Activated naive CD8-positive, alpha-beta T cell treated with anti-CD3 and anti-CD28 coated beads, Interleukin-2, amount 50 U/mL, for 24 hours (primary cell): ENCODE results near the gene DNAH8.
A peak's percentile ranks its signal among the peaks of the same experiment; 100 is the strongest.
"Not testable (repeated sequence)": the region's sequence is repeated elsewhere in the genome, so short reads cannot be mapped to it uniquely, and the experiment has no call there.

Experiments
- ATAC-seq: fragments of 150-1000 bp; cut with Tn5 transposase; one replicate; pipeline ENCODE4 v1.10.0; 2021
- DNase-seq: peaks from one replicate; pipeline ENCODE4 v3.0.0; 2021
- H3K27ac Mint-ChIP-seq: one replicate; pipeline ENCODE4 v1.8.0; 2021; ENCODE audit warnings: mild to moderate bottlenecking, mixed read lengths
- H3K27me3 Mint-ChIP-seq: one replicate; pipeline ENCODE4 v1.8.0; 2021; ENCODE audit warnings: mixed read lengths
- H3K36me3 Mint-ChIP-seq: one replicate; pipeline ENCODE4 v1.8.0; 2021; ENCODE audit warnings: low read depth, mixed read lengths
- H3K4me1 Mint-ChIP-seq: one replicate; pipeline ENCODE4 v1.8.0; 2021; ENCODE audit warnings: mixed read lengths
- H3K4me3 Mint-ChIP-seq: one replicate; pipeline ENCODE4 v1.8.0; 2021; ENCODE audit warnings: mild to moderate bottlenecking, moderate library complexity, mixed read lengths
- H3K9me3 Mint-ChIP-seq: one replicate; pipeline ENCODE4 v1.8.0; 2021; ENCODE audit warnings: mixed read lengths

Gene DNAH8

GRCh38 chr6:38846361-38846760 is 131.2 kb downstream of the DNAH8 start:
- DNase-seq (no peak), ATAC-seq (no peak)
- Mint-ChIP-seq H3K9me3 (no peaks in the 10 kb centered on the region), H3K36me3 (no peaks in the 10 kb centered on the region), H3K4me3 (no peak overlapping the region), H3K4me1 (peaks cover 8% of the 10 kb centered on the region), H3K27ac (no peak overlapping the region), H3K27me3 (peaks cover 18% of the 10 kb centered on the region)

GRCh38 chr6:38846844-38847243 is 131.7 kb downstream of the DNAH8 start:
- DNase-seq (no peak), ATAC-seq (no peak)
- peaks cover 17% of the 10 kb centered on the region for H3K27me3 Mint-ChIP-seq
- no peak overlapping the region for H3K27ac Mint-ChIP-seq
- peaks cover 8% of the 10 kb centered on the region for H3K4me1 Mint-ChIP-seq
- H3K36me3 Mint-ChIP-seq, result no peaks in the 10 kb centered on the region
- no peak overlapping the region for H3K4me3 Mint-ChIP-seq
- no peaks in the 10 kb centered on the region for H3K9me3 Mint-ChIP-seq

GRCh38 chr6:38847497-38847896 is 132.4 kb downstream of the DNAH8 start:
- H3K36me3 Mint-ChIP-seq, result no peaks in the 10 kb centered on the region
- DNase-seq, result peak; percentile 7
- H3K4me1 Mint-ChIP-seq, result peaks cover 8% of the 10 kb centered on the region
- ATAC-seq, result peak; percentile 95
- H3K27ac Mint-ChIP-seq, result no peak overlapping the region
- H3K9me3 Mint-ChIP-seq, result no peaks in the 10 kb centered on the region
- H3K27me3 Mint-ChIP-seq, result peaks cover 20% of the 10 kb centered on the region
- no peak overlapping the region for H3K4me3 Mint-ChIP-seq

- Mint-ChIP-seq H3K36me3 (no peaks in the 10 kb centered on the region), H3K4me3 (no peak overlapping the region), H3K9me3 (no peaks in the 10 kb centered on the region), H3K4me1 (peaks cover 8% of the 10 kb centered on the region), H3K27me3 (peaks cover 23% of the 10 kb centered on the region), H3K27ac (no peak overlapping the region)
- ATAC-seq (no peak), DNase-seq (no peak)
Observed at GRCh38 chr6:38848760-38849159, 133.6 kb downstream of the DNAH8 start.

GRCh38 chr6:38852215-38852614 is 137.1 kb downstream of the DNAH8 start:
- Mint-ChIP-seq H3K36me3 (no peaks in the 10 kb centered on the region), H3K4me3 (no peak overlapping the region), H3K27ac (no peak overlapping the region), H3K4me1 (peaks cover 4% of the 10 kb centered on the region), H3K9me3 (no peaks in the 10 kb centered on the region), H3K27me3 (peaks cover 25% of the 10 kb centered on the region)
- DNase-seq (no peak), ATAC-seq (no peak)

GRCh38 chr6:38853236-38853635 is 138.1 kb downstream of the DNAH8 start:
- no peak for DNase-seq
- Mint-ChIP-seq H3K27me3 (peaks cover 26% of the 10 kb centered on the region), H3K36me3 (no peaks in the 10 kb centered on the region), H3K4me3 (no peak overlapping the region), H3K9me3 (no peaks in the 10 kb centered on the region), H3K27ac (no peak overlapping the region), H3K4me1 (no peaks in the 10 kb centered on the region)
- ATAC-seq, result no peak

GRCh38 chr6:38856492-38856891 is 141.4 kb downstream of the DNAH8 start:
- no peak for DNase-seq
- peaks cover 17% of the 10 kb centered on the region for H3K27me3 Mint-ChIP-seq
- H3K4me1 Mint-ChIP-seq, result no peaks in the 10 kb centered on the region
- no peak overlapping the region for H3K27ac Mint-ChIP-seq
- no peaks in the 10 kb centered on the region for H3K9me3 Mint-ChIP-seq
- H3K36me3 Mint-ChIP-seq, result no peaks in the 10 kb centered on the region
- H3K4me3 Mint-ChIP-seq, result no peak overlapping the region
- no peak for ATAC-seq

- H3K27ac Mint-ChIP-seq, result no peak overlapping the region
- peaks cover 7% of the 10 kb centered on the region for H3K27me3 Mint-ChIP-seq
- H3K4me1 Mint-ChIP-seq, result no peaks in the 10 kb centered on the region
- H3K9me3 Mint-ChIP-seq, result no peaks in the 10 kb centered on the region
- no peak overlapping the region for H3K4me3 Mint-ChIP-seq
- DNase-seq (no peak), ATAC-seq (no peak)
- H3K36me3 Mint-ChIP-seq, result no peaks in the 10 kb centered on the region
Observed at GRCh38 chr6:38857815-38858214, 142.7 kb downstream of the DNAH8 start.

GRCh38 chr6:38860041-38860440 is 144.9 kb downstream of the DNAH8 start:
- Mint-ChIP-seq H3K36me3 (no peaks in the 10 kb centered on the region), H3K27ac (peak overlapping the region; percentile 9), H3K4me3 (no peak overlapping the region), H3K4me1 (no peaks in the 10 kb centered on the region), H3K27me3 (peaks cover 7% of the 10 kb centered on the region), H3K9me3 (no peaks in the 10 kb centered on the region)
- no peak for ATAC-seq
- no peak for DNase-seq

- Mint-ChIP-seq H3K4me3 (no peak overlapping the region), H3K9me3 (no peaks in the 10 kb centered on the region), H3K27ac (no peak overlapping the region), H3K27me3 (peaks cover 4% of the 10 kb centered on the region), H3K36me3 (no peaks in the 10 kb centered on the region), H3K4me1 (no peaks in the 10 kb centered on the region)
- no peak for DNase-seq
- ATAC-seq, result no peak
Observed at GRCh38 chr6:38861926-38862401, 146.9 kb downstream of the DNAH8 start.

GRCh38 chr6:38865521-38866174 is 150.5 kb downstream of the DNAH8 start:
- peaks cover 5% of the 10 kb centered on the region for H3K27me3 Mint-ChIP-seq
- no peak overlapping the region for H3K27ac Mint-ChIP-seq
- H3K4me3 Mint-ChIP-seq, result no peak overlapping the region
- no peaks in the 10 kb centered on the region for H3K4me1 Mint-ChIP-seq
- no peak for ATAC-seq
- no peaks in the 10 kb centered on the region for H3K9me3 Mint-ChIP-seq
- H3K36me3 Mint-ChIP-seq, result no peaks in the 10 kb centered on the region
- DNase-seq, result no peak

- H3K9me3 Mint-ChIP-seq, result no peaks in the 10 kb centered on the region
- H3K27ac Mint-ChIP-seq, result no peak overlapping the region
- H3K36me3 Mint-ChIP-seq, result no peaks in the 10 kb centered on the region
- no peak for ATAC-seq
- no peak overlapping the region for H3K4me3 Mint-ChIP-seq
- no peak for DNase-seq
- H3K27me3 Mint-ChIP-seq, result peaks cover 5% of the 10 kb centered on the region
- H3K4me1 Mint-ChIP-seq, result peaks cover 2% of the 10 kb centered on the region
Observed at GRCh38 chr6:38867726-38868125, 152.6 kb downstream of the DNAH8 start.

- peaks cover 3% of the 10 kb centered on the region for H3K27me3 Mint-ChIP-seq
- no peak overlapping the region for H3K27ac Mint-ChIP-seq
- H3K4me1 Mint-ChIP-seq, result peaks cover 35% of the 10 kb centered on the region
- peak; percentile 72 for DNase-seq
- no peaks in the 10 kb centered on the region for H3K9me3 Mint-ChIP-seq
- H3K36me3 Mint-ChIP-seq, result no peaks in the 10 kb centered on the region
- H3K4me3 Mint-ChIP-seq, result no peak overlapping the region
- ATAC-seq, result no peak
Observed at GRCh38 chr6:38871741-38872568, 156.8 kb downstream of the DNAH8 start.

GRCh38 chr6:38873001-38873400 is 157.9 kb downstream of the DNAH8 start:
- Mint-ChIP-seq H3K4me1 (peaks cover 45% of the 10 kb centered on the region), H3K27me3 (no peaks in the 10 kb centered on the region), H3K36me3 (no peaks in the 10 kb centered on the region), H3K27ac (no peak overlapping the region), H3K9me3 (no peaks in the 10 kb centered on the region), H3K4me3 (no peak overlapping the region)
- ATAC-seq (no peak), DNase-seq (no peak)

- ATAC-seq, H3K9me3 Mint-ChIP-seq, DNase-seq, H3K27ac Mint-ChIP-seq, H3K4me3 Mint-ChIP-seq, H3K27me3 Mint-ChIP-seq, H3K36me3 Mint-ChIP-seq: not testable (repeated sequence)
- H3K4me1 Mint-ChIP-seq, result peaks cover 45% of the 10 kb centered on the region
Observed at GRCh38 chr6:38873816-38874215, 158.7 kb downstream of the DNAH8 start.
